ENCODE results near the gene TOP2B.

DNA sequence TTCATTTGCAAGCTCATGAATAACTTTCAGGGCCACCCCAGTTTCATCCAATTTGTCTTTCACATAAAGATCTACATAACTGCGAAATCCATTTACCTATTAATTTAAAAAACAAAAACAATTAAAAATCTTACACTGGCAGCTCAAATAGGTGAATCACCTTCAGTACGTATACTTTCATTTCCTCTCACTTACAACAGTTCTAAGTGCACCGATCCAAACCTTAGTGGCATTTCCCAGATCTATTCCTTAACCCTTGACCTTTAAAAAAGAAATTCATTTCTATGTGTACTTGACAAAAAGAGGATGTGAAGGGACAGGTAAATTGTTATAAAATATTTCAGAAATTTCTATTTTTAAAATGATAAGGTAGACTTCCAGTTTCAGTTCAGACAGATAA lies 30.8 kb downstream of the TOP2B start:
- TF ChIP-seq POLR2AphosphoS5 (IDR thresholded peaks at IDR 0.05) = no peak
- TF ChIP-seq EP300 (IDR thresholded peaks at IDR 0.05) = no peak
